Kidney (tissue), 14 donors: Measurements from ENCODE around the gene ARAP1. TPM values are rescaled to one million over a fixed set of nuclear protein-coding genes. Genes with fewer than 3 reads are reported as not detected.

Source experiments
- DNase-seq, 5 donors: peaks; one replicate each; pipeline ENCODE4 v3.0.0-alpha.2; 2013 to 2020
- FAIRE-seq: peaks from 2 replicates; lab custom pipeline; 2012; peaks lifted over from hg19 to GRCh38; lab: Jason Lieb, UNC
- H3K27ac ChIP-seq, 2 donors: one replicate each; pipeline ENCODE4 v1.7.0; 2013; ENCODE audit warnings: low read depth in 2 of 2, low read length in 2 of 2, inconsistent platforms in 1 of 2
- H3K27me3 ChIP-seq: one replicate; pipeline ENCODE4 v1.7.1; 2013; ENCODE audit warnings: low read length, inconsistent platforms; ENCODE audit not compliant: control insufficient read depth, insufficient read depth
- H3K36me3 ChIP-seq, 3 donors: one replicate each; pipeline versions ENCODE4 v1.7.0 to v1.7.1; 2013; ENCODE audit warnings: low read length in 3 of 3, control low read depth in 1 of 3, inconsistent platforms in 1 of 3; ENCODE audit not compliant: insufficient read depth in 3 of 3, control insufficient read depth in 2 of 3
- H3K4me1 ChIP-seq, 3 donors: one replicate each; pipeline versions ENCODE4 v1.7.0 to v1.7.1; 2013; ENCODE audit warnings: low read length in 3 of 3, inconsistent platforms in 1 of 3, low read depth in 1 of 3; ENCODE audit not compliant: control insufficient read depth in 2 of 3, insufficient read depth in 2 of 3
- H3K4me3 ChIP-seq, 3 donors: one replicate each; pipeline versions ENCODE4 v1.7.0 to v1.8.1; 2013; ENCODE audit warnings: low read length in 3 of 3, control low read depth in 1 of 3, inconsistent platforms in 1 of 3
- H3K9ac ChIP-seq, 3 donors: one replicate each; pipeline versions ENCODE4 v1.7.0 to v1.7.1; 2013; ENCODE audit warnings: low read length in 3 of 3, control low read depth in 1 of 3, inconsistent platforms in 1 of 3
- H3K9me3 ChIP-seq, 3 donors: one replicate each; pipeline versions ENCODE4 v1.7.0 to v1.7.1; 2013; ENCODE audit warnings: low read length in 3 of 3, control low read depth in 1 of 3, inconsistent platforms in 1 of 3; ENCODE audit not compliant: control insufficient read depth in 2 of 3, insufficient read depth in 1 of 3
- intact Hi-C: fragments of 100-400 bp; cut with DNase I; formaldehyde crosslinking; loops from one replicate; pipeline ENCODE4 v1.11.1; 2022
- polyA plus RNA-seq: library from polyadenylated mRNA; stranded (reverse); fragments of 350-450 nt; fragmentation: Illumina TruSeq; extraction: RNeasy Lipid Tissue Mini Kit (QIAGEN cat#74804); gene quantifications from one replicate; pipeline ENCODE4 v1.2.3, GENCODE V29; 2014; ENCODE audit warnings: low read depth, low replicate concordance; ENCODE audit not compliant: insufficient read depth
- total RNA-seq: library from RNA; stranded (reverse); fragmentation: NEBNext Ultra II Directional; extraction: Animal tissue kit (Norgen Biotek cat#: 25700); gene quantifications from one replicate; pipeline ENCODE4 v1.2.1, GENCODE V29; 2021
- TF ChIP-seq, protein P1 (sequence below): IDR thresholded peaks from 3 replicates; pipeline ENCODE4 v1.5.1; 2012; ENCODE audit warnings: mild to moderate bottlenecking, moderate library complexity, borderline replicate concordance; ENCODE audit not compliant: insufficient read depth; ENCODE audit errors: extremely low read depth
- donor health status: control.
- donor health status: control.
- donor health status: control.
- donor health status: control.
- donor health status: control.
- donor health status: DM: yes; HTN: yes; CAD: no.
- donor health status: Normal renal cell carcinoma (clear cell type).

ARAP1 gene
- total and polyA plus RNA-seq, 2 donors from 2014 or later: 58.2 to 80.8 TPM

DNA sequence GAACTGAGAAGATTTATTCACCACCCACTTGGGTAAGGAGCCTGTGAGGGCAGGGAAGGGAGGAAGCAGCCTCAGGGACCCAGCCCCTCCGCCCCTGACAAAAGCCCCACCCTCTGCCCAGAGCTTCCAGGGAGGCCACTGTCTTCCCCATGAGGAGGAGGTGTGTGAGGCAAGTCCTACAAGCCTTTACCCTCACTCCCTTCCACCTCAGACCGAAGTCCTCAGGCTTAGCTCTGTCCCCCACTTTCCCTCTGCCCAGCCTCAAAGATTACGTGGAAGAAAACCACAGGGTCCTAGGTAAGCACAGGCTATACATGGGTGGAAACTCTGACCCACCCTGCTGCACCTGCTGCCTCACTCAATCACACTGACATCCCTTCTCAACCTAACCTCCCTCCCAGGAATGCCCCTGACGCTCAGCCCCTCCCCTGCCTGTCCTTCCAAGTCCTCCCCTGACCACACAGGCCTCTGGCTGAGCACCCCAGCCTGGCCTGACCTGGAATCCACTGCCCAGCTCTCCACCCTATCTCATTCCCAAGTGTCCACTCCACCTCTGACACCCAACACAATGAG lies 3.6 kb upstream of the ARAP1 start:
- Histone ChIP-seq H3K27me3 (no peaks in the 10 kb centered on the region), H3K27ac (no peak overlapping the region), H3K36me3 (peaks cover 0 to 6% (median 6%) of the 10 kb centered on the region in 3 donors), H3K4me3 (no peak overlapping the region), H3K9me3 (no peaks in the 10 kb centered on the region), H3K9ac (no peak overlapping the region), H3K4me1 (peaks cover 3 to 16% (median 5%) of the 10 kb centered on the region in 3 donors)
- TF ChIP-seq, protein P1, sequence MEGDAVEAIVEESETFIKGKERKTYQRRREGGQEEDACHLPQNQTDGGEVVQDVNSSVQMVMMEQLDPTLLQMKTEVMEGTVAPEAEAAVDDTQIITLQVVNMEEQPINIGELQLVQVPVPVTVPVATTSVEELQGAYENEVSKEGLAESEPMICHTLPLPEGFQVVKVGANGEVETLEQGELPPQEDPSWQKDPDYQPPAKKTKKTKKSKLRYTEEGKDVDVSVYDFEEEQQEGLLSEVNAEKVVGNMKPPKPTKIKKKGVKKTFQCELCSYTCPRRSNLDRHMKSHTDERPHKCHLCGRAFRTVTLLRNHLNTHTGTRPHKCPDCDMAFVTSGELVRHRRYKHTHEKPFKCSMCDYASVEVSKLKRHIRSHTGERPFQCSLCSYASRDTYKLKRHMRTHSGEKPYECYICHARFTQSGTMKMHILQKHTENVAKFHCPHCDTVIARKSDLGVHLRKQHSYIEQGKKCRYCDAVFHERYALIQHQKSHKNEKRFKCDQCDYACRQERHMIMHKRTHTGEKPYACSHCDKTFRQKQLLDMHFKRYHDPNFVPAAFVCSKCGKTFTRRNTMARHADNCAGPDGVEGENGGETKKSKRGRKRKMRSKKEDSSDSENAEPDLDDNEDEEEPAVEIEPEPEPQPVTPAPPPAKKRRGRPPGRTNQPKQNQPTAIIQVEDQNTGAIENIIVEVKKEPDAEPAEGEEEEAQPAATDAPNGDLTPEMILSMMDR: no peak
- DNase-seq: peak in 1 of 5 donors; percentile 44
- no peak for FAIRE-seq
- intact Hi-C loops: no loop called here

DNA sequence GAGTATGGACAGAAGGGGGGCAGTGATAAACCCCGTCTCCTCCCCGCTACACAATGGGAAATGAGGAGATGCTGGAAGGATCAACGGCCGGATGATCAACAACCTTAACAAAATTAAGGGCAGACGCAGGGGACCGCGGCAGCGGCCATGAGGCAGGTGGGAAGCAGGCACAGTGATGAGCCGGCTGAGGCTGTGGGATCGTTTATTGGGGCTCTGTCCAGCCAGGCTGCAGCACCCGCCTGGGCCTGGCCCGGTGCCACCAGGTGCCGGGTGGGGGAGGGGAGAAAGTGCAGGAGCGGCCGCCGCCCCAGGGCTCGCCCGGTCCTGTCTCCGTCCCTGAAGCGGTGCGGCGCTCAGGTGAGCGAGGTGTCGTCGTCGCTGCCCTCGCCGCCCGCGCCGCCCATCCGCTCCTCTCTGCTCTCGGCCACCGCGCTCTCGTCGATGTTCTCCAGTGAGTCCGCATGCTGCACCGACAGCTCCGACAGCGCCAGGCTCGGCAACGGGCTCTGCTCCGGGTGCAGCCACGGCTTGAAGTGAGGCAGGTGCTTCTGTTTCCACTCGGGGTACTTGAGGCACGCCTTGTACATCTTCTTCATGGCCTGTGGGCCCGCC lies 2.4 kb upstream of the ARAP1 start:
- no peak for FAIRE-seq
- Histone ChIP-seq H3K27ac (no peak overlapping the region), H3K9ac (no peak overlapping the region), H3K9me3 (no peaks in the 10 kb centered on the region), H3K4me3 (no peak overlapping the region), H3K27me3 (no peaks in the 10 kb centered on the region), H3K4me1 (peaks cover 3 to 16% (median 5%) of the 10 kb centered on the region in 3 donors), H3K36me3 (peaks cover 0 to 6% (median 6%) of the 10 kb centered on the region in 3 donors)
- intact Hi-C loops: no loop called here
- peak in 1 of 5 donors; percentile 67 for DNase-seq
- TF ChIP-seq, protein P1: no peak

DNA sequence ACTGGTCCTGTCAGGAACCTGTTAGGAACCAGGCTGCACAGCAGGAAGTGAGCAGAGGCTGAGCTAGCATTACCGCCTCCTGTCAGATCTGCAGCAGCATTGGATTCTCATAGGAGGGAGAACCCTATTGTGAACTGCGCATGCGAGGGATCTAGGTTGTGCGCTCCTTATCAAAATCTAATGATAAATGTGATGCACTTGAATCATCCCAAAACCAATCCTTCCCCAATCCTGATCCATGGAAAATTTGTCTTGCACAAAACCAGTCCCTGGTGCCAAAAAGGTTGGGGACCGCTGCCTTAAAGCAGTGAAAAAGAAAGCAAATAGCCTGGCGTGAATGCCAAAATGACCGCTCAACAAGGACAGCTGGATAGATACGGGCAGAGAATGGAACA lies 1.9 kb upstream of the ARAP1 start:
- H3K27ac ChIP-seq: no peak overlapping the region
- DNase-seq: no peak
- TF ChIP-seq, protein P1: no peak
- intact Hi-C loops: no loop called here
- no peaks in the 10 kb centered on the region for H3K9me3 ChIP-seq
- H3K4me3 ChIP-seq: no peak overlapping the region
- H3K4me1 ChIP-seq: peaks cover 3 to 14% (median 5%) of the 10 kb centered on the region in 3 donors
- no peak for FAIRE-seq
- peaks cover 0 to 6% (median 6%) of the 10 kb centered on the region in 3 donors for H3K36me3 ChIP-seq
- no peaks in the 10 kb centered on the region for H3K27me3 ChIP-seq
- H3K9ac ChIP-seq: no peak overlapping the region
